Type B pancreatic cell (in vitro differentiated cells): ENCODE results near the gene ZSCAN20. TPM values are rescaled to one million over a fixed set of nuclear protein-coding genes. Genes with fewer than 3 reads are reported as not detected.

ENCODE experiments used
- DNase-seq: peaks from one replicate; pipeline ENCODE4 v3.0.0; 2021; ENCODE audit warnings: mixed read lengths; ENCODE audit not compliant: unreplicated experiment; ENCODE audit errors: extremely low spot score
- H3K27ac Mint-ChIP-seq: 2 replicates; pipeline ENCODE4 v1.8.0; 2021; ENCODE audit warnings: mild to moderate bottlenecking, mixed read lengths
- H3K27me3 Mint-ChIP-seq: 2 replicates; pipeline ENCODE4 v1.8.0; 2021; ENCODE audit warnings: mixed read lengths
- H3K36me3 Mint-ChIP-seq: 2 replicates; pipeline ENCODE4 v1.8.0; 2021; ENCODE audit warnings: mixed read lengths
- H3K4me1 Mint-ChIP-seq: one replicate; pipeline ENCODE4 v1.8.0; 2021; ENCODE audit warnings: mixed read lengths; ENCODE audit not compliant: unreplicated experiment
- H3K4me3 Mint-ChIP-seq: 2 replicates; pipeline ENCODE4 v1.8.0; 2021; ENCODE audit warnings: mild to moderate bottlenecking, mixed read lengths
- H3K9me3 Mint-ChIP-seq: 2 replicates; pipeline ENCODE4 v1.8.0; 2021; ENCODE audit warnings: mixed read lengths
- total RNA-seq: library from RNA; stranded (reverse); gene quantifications from 2 replicates; pipeline ENCODE4 v1.2.1, GENCODE V29; 2021; ENCODE audit warnings: low replicate concordance
- TF ChIP-seq, protein P1 (sequence below): fragments of 200-600 bp; sonication (generic); conservative IDR thresholded peaks from 2 replicates; pipeline ENCODE4 v1.5.0; 2021; ENCODE audit warnings: antibody characterized with exemption, mild to moderate bottlenecking

ZSCAN20 gene
- total RNA-seq, 1 donor from 2014 or later: 8.6 TPM

DNA sequence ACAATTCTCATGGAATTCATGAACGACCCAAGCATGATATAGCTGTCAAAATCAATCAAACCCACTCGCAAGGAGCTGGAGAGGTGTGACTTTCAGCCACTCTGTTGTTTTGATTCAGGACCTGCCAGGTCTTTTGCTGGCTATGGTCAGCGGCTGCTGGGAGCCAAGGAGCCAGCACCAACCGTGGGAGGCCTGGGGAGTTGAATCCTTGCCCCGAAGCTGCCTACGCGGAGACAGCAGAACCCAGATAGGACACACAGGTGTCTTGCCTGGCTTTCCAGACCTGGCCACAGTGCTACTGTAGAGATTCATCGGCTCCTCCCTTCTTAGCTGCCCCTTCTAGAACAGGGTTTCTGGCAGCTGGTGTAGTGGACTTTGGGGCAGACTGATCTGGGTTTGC lies 42.7 kb downstream of the ZSCAN20 start:
- no peaks in the 10 kb centered on the region for H3K4me1 Mint-ChIP-seq
- no peak for DNase-seq
- H3K27ac Mint-ChIP-seq: no peak overlapping the region
- no peaks in the 10 kb centered on the region for H3K9me3 Mint-ChIP-seq
- H3K27me3 Mint-ChIP-seq: peaks cover 10% of the 10 kb centered on the region
- TF ChIP-seq, protein P1, sequence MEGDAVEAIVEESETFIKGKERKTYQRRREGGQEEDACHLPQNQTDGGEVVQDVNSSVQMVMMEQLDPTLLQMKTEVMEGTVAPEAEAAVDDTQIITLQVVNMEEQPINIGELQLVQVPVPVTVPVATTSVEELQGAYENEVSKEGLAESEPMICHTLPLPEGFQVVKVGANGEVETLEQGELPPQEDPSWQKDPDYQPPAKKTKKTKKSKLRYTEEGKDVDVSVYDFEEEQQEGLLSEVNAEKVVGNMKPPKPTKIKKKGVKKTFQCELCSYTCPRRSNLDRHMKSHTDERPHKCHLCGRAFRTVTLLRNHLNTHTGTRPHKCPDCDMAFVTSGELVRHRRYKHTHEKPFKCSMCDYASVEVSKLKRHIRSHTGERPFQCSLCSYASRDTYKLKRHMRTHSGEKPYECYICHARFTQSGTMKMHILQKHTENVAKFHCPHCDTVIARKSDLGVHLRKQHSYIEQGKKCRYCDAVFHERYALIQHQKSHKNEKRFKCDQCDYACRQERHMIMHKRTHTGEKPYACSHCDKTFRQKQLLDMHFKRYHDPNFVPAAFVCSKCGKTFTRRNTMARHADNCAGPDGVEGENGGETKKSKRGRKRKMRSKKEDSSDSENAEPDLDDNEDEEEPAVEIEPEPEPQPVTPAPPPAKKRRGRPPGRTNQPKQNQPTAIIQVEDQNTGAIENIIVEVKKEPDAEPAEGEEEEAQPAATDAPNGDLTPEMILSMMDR: no peak
- no peaks in the 10 kb centered on the region for H3K36me3 Mint-ChIP-seq
- H3K4me3 Mint-ChIP-seq: no peak overlapping the region

DNA sequence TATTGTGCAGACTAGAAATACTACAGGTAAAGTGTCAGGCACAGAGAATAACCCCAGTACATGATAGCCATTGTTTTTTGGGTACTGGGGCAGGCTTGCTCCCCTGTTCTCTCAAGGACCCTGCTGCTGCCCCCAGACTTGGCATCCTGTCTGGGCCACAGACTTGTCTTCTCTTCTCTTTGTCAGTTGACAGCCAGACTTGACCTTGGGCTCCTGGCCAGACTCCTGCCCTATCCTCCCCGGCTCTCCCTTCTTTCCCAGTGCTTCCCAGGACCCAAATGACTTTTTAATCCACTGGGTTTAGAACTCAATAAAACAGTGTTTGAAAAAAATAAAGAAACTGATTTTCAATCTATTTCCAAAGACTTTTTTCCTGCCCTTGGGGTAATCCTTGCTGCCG lies 43.2 kb downstream of the ZSCAN20 start:
- DNase-seq: no peak
- Mint-ChIP-seq H3K4me1 (no peaks in the 10 kb centered on the region), H3K9me3 (no peaks in the 10 kb centered on the region), H3K36me3 (no peaks in the 10 kb centered on the region), H3K4me3 (no peak overlapping the region), H3K27me3 (peaks cover 6% of the 10 kb centered on the region), H3K27ac (no peak overlapping the region)
- TF ChIP-seq, protein P1: no peak

DNA sequence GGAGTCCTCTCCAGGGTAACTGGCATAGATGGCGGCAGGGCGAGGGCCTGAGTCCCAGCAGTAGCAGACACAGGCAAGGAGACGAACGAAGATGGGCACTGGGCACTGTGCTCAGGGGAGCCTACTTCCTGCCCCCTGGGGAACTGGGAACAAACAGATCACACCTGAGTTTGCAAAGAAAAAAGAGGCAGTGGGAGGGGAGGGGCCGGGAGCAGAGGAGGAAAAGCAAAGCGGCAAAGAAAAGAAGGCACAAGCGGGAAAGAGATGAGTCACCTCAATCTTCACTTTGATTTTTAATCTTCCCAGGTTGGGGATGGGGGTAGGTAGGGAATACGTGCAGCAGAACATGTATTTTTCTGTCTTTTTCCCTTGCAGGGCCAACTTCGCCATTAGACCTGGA lies 44.0 kb downstream of the ZSCAN20 start:
- no peak overlapping the region for H3K27ac Mint-ChIP-seq
- no peak for DNase-seq

DNA sequence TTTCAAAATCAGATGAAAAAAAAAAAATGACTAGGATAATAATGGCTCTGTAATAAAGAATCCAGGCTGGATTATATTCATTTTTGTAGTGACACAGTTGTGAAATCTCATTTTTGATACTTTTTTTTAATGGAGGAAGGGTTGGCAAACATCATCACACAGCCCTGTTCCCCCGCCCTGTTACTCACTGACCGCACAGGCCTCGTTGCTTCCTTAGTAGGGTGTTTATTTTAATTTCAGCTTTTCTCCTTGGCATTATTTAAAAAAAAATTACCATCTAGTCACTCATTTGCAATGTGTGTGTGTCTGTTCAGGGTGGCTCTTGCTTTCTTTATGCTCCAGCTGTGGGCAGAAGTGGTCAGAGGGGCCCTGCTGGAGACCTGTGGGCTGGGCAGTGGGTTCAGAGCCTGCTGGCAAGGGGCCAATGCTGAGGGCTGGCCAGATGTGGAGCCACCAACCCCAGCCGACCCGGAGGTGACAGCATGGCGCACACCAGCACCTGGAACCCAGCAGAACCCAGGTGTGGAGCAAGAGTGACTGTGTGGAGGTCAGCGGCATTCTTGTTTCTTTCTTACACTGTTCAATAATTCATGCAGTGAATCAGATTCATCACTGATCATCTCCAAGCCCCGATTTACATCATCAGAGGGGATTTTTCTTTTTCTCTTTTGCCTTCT lies 44.6 kb downstream of the ZSCAN20 start:
- Mint-ChIP-seq H3K27ac (no peak overlapping the region), H3K4me1 (no peaks in the 10 kb centered on the region), H3K36me3 (no peaks in the 10 kb centered on the region), H3K4me3 (no peak overlapping the region), H3K27me3 (peaks cover 5% of the 10 kb centered on the region), H3K9me3 (no peaks in the 10 kb centered on the region)
- TF ChIP-seq, protein P1: no peak
- no peak for DNase-seq

More for the DNA sequence above, 44.0 kb downstream of the ZSCAN20 start:
- H3K36me3 Mint-ChIP-seq: no peaks in the 10 kb centered on the region
- TF ChIP-seq, protein P1: no peak
- no peaks in the 10 kb centered on the region for H3K4me1 Mint-ChIP-seq
- H3K4me3 Mint-ChIP-seq: no peak overlapping the region
- peaks cover 5% of the 10 kb centered on the region for H3K27me3 Mint-ChIP-seq
- H3K9me3 Mint-ChIP-seq: no peaks in the 10 kb centered on the region

DNA sequence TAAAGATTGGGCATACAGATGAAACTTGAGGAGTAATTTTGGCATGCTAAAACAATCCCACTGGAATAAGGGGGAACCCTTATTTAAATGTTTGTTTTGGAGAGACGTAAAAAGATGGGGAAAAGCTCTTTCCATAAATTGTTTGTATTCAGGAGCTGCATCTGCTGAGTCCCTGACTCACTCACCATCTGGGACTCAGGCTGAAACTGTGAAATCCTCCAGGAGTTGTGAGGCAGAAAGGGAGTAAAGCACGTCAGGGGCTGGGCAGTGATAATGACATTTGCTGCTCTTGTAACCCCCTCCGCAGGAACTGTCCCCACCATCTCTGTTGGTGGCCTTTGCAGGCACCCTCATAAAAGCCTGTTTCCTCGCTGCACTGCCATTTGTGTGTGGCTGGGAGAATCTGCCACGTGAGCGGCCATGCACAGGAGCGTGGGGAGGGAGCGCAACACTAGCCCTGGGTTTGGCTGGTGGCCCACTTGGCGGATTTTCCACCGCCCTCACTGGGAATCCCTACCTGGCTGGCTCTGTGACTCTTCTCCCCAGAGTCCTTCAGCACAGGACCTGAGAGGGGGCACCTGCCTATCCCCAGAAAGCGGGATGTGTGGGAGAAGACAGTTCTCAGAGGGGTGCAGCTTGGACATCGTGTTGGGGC lies 45.3 kb downstream of the ZSCAN20 start:
- peaks cover 7% of the 10 kb centered on the region for H3K27me3 Mint-ChIP-seq
- TF ChIP-seq, protein P1: no peak
- H3K4me3 Mint-ChIP-seq: no peak overlapping the region
- no peaks in the 10 kb centered on the region for H3K9me3 Mint-ChIP-seq
- H3K27ac Mint-ChIP-seq: no peak overlapping the region
- H3K4me1 Mint-ChIP-seq: no peaks in the 10 kb centered on the region
- no peaks in the 10 kb centered on the region for H3K36me3 Mint-ChIP-seq
- DNase-seq: no peak
